ENCODE data around the gene MPDZ.

- no peak for TF ChIP-seq CTCF (IDR thresholded peaks at IDR 0.05; ENCODE audit: low read depth, low read length)
- TF ChIP-seq EZH2phosphoT487 (IDR thresholded peaks at IDR 0.05; ENCODE audit: low read depth) = no peak
Measured at GRCh38 chr9:13100914-13101572, 178.4 kb downstream of the MPDZ start.

All from OCI-LY3 (cell line).